ENCODE results near the gene ZNF611. TPM values are rescaled to one million over a fixed set of nuclear protein-coding genes. Genes with fewer than 3 reads are reported as not detected.

The ZNF611 gene
- total and polyA plus RNA-seq, 10 of the 15 experiments (the other 5 are each of a cell fraction or from before 2014, with no cell fraction given), result 1.4 to 16.8 (median 7.6) TPM

DNA sequence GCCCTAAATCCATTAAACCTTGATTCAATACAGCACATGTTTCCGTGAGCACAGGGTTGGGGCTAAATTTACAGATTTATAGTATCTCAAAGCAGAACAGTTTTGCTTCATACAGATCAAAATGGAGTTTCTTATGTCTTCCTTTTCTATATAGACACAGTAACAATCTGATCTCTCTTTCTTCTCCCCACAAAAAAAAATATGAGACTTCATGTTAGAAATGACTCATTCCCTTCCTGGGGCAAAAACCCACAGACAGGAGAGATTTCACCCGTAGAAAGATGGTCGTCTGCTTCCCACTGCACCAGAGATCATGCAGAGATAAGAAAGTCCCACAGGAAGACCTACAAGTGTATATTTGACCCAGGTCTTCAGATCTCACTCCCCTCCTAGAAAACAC, 7.7 kb upstream of the ZNF611 start (continued):
- TF ChIP-seq TCF3 (IDR thresholded peaks at IDR 0.05; ENCODE audit: borderline replicate concordance, insufficient read depth, low read depth, low read length) (no peak), POLR2A (IDR thresholded peaks at IDR 0.05; ENCODE audit: low read depth, low read length) (no peak), SMAD5 (IDR thresholded peaks at IDR 0.05; ENCODE audit: low read depth) (no peak), FOS (IDR thresholded peaks at IDR 0.05; ENCODE audit: borderline replicate concordance, extremely low read depth, insufficient read length) (no peak)
- TF ChIP-seq, protein P1, sequence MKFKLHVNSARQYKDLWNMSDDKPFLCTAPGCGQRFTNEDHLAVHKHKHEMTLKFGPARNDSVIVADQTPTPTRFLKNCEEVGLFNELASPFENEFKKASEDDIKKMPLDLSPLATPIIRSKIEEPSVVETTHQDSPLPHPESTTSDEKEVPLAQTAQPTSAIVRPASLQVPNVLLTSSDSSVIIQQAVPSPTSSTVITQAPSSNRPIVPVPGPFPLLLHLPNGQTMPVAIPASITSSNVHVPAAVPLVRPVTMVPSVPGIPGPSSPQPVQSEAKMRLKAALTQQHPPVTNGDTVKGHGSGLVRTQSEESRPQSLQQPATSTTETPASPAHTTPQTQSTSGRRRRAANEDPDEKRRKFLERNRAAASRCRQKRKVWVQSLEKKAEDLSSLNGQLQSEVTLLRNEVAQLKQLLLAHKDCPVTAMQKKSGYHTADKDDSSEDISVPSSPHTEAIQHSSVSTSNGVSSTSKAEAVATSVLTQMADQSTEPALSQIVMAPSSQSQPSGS (IDR thresholded peaks at IDR 0.05; ENCODE audit: low read length), result no peak
- TF ChIP-seq, protein P2, sequence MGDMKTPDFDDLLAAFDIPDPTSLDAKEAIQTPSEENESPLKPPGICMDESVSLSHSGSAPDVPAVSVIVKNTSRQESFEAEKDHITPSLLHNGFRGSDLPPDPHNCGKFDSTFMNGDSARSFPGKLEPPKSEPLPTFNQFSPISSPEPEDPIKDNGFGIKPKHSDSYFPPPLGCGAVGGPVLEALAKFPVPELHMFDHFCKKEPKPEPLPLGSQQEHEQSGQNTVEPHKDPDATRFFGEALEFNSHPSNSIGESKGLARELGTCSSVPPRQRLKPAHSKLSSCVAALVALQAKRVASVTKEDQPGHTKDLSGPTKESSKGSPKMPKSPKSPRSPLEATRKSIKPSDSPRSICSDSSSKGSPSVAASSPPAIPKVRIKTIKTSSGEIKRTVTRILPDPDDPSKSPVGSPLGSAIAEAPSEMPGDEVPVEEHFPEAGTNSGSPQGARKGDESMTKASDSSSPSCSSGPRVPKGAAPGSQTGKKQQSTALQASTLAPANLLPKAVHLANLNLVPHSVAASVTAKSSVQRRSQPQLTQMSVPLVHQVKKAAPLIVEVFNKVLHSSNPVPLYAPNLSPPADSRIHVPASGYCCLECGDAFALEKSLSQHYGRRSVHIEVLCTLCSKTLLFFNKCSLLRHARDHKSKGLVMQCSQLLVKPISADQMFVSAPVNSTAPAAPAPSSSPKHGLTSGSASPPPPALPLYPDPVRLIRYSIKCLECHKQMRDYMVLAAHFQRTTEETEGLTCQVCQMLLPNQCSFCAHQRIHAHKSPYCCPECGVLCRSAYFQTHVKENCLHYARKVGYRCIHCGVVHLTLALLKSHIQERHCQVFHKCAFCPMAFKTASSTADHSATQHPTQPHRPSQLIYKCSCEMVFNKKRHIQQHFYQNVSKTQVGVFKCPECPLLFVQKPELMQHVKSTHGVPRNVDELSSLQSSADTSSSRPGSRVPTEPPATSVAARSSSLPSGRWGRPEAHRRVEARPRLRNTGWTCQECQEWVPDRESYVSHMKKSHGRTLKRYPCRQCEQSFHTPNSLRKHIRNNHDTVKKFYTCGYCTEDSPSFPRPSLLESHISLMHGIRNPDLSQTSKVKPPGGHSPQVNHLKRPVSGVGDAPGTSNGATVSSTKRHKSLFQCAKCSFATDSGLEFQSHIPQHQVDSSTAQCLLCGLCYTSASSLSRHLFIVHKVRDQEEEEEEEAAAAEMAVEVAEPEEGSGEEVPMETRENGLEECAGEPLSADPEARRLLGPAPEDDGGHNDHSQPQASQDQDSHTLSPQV (IDR thresholded peaks at IDR 0.05), result peak; percentile 84
- TF ChIP-seq, protein P3, sequence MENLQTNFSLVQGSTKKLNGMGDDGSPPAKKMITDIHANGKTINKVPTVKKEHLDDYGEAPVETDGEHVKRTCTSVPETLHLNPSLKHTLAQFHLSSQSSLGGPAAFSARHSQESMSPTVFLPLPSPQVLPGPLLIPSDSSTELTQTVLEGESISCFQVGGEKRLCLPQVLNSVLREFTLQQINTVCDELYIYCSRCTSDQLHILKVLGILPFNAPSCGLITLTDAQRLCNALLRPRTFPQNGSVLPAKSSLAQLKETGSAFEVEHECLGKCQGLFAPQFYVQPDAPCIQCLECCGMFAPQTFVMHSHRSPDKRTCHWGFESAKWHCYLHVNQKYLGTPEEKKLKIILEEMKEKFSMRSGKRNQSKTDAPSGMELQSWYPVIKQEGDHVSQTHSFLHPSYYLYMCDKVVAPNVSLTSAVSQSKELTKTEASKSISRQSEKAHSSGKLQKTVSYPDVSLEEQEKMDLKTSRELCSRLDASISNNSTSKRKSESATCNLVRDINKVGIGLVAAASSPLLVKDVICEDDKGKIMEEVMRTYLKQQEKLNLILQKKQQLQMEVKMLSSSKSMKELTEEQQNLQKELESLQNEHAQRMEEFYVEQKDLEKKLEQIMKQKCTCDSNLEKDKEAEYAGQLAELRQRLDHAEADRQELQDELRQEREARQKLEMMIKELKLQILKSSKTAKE (IDR thresholded peaks at IDR 0.05; ENCODE audit: low read depth, poor library complexity, severe bottlenecking), result no peak
